Islet precursor cell (in vitro differentiated cells): ENCODE data around the gene HYOU1.
"Not testable (repeated sequence)": the region's sequence is repeated elsewhere in the genome, so short reads cannot be mapped to it uniquely, and the experiment has no call there.

Experiments used
- DNase-seq: peaks from one replicate; pipeline ENCODE4 v3.0.0-alpha.2; 2018

The HYOU1 gene

DNA sequence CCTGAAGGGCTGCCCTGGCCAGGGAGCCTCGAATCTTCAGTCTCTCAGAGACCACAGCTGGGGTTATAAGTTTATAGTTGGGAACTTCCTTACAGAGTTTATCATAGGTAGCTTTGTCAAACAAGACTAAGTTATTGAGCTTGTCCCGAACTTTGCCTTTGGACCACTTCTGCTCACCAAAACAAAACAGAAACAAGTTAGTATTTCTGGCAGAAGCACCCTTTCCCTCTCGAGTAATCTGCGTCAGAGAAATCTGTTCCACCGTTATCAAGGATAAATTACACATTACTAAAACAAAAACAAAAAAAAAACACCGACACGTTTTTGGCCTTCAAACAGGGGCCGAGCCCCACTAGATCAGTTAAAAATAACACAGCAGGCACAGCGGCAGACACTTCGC, 39.6 kb downstream of the HYOU1 start:
- not testable (repeated sequence) for DNase-seq

DNA sequence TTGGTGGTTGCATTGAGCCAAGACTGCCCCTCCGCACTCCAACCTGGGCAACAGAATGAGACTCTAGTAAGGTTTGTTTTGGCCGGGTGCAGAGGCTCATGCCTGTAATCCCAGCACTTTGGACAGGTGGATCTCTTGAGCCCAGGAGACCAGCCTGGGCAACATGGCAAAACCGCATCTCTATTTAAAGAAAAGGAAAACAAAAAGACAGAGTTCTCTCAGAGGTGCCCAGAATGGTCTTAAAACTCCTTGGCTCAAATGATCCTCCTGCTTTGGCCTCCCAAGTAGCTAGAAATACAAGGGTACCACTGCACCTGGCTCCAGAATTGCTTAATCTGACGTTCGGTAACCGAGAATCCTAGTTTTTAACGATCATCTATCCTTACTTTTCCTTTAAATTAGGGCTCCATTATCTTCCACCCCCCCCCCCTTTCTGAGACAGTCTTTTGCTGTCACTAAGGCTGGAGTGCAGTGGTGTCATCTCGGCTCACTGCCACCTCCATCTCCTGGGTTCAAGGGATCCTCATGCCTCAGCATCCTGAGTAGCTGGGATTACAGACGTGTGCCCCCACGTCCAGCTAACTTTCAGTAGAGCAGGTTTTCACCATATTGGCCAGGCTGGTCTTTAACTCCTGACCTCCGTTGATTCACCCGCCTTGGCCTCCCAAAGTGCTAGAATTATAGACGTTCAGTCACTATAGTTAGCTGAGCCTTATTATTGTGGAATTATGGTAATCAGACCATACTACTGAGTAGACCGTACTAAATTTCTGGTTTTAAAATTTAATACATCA, 40.6 kb downstream of the HYOU1 start:
- DNase-seq = no peak

DNA sequence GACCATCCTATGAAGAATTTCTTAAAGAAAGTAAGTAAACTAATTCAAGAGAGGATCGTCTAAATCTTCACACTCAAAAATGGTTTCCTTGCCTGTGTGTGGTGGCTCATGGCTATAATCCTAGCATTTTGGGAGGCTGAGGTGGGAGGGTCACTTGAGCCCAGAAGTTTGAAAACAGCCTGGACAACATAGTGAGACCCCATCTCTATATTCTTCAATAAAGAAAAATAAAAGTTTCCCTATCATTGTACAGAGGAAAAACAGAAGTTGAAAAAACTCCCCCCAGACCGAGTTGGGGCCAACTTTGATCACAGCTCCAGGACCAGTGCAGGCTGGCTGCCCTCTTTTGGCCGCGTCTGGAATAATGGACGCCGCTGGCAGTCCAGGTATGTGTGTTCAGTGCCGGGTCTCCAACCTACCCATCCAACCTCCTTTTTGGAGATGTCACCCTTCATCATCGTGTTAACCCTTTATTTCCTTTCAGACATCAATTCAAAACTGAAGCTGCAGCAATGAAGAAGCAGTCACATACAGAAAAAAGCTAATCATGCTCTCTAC, 41.9 kb downstream of the HYOU1 start:
- DNase-seq = no peak

DNA sequence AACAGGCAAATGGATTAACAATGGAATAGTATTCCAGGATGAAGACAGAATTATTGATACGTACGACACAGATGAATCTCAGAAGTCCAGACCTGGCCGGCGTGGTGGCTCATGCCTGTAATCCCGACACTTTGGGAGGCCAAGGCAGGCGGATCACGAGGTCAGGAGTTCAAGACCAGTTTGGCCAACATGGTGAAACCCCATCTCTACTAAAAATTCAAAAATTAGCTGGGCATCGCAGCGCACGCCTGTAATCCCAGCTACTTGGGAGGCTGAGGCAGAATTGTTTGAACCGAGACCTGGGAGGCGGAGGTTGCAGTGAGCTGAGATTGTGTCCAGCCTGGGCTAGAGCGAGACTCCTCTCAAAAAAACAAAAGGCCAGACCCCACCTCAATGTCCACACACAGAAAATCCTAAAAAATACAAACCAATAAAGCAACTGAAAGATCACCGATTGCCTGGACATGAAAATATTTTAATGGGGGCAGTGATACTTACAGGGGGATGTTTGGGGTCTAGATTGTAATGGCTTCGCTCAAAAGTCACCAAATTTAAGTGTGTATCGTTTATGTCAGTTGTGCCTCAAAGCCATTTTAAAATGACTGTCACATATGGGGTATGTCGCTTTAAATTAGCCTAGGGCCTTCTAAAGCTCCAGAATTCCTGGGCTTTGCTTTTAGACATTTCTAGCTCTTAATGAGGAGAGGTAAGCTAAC, 42.6 kb downstream of the HYOU1 start:
- no peak for DNase-seq

DNA sequence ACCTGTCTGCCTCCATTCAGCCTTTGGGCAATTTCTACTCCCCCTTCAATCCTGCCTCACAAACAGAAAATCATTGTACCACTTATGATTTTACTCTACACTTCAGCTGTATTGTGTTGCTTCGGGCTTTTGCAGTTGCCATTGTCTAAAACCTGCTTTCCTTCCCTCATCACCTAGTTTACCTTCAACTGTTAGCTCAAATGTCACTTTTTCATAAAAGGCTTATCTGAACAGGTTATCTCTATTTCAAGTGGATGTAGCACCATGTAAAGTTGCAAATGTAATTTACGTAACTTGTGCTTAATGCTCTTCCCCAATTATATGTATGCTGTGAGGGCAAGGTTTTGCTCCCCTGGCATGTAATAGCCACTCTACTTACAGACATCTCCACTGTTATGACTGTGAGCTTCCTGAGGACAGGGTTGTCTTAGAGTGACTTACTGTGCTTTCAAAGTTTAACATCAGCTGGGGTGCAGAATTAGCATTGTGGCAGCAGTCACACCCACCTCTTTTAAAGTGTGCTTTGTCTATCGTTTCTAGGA, 44.3 kb downstream of the HYOU1 start:
- DNase-seq = no peak

DNA sequence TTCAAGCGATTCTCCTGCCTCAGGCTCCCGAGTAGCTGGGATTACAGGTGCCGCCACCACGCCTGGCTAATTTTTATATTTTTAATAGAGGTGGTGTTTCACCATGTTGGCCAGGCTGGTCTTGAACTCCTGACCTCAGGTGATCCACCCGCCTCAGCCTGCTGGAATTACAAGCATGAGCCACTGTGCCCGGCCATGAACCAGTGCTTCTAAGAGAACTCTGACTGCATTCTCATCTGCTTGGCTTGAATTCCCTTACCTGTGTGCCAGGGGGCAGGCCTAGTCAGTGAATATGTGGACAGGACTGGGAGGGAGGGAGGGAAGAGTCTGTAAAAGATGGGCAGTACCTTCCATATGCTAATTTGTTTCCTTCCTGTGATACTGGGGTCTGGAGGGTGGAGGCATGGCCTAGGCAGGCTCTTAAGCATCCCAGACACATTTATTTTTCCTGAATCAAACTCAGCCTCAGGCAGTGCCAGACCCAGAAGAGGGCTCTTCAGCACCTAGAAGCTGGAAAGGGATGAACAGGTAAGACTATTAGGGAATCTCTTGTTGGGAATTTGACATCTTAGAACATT, 45.4 kb downstream of the HYOU1 start:
- DNase-seq = no peak

DNA sequence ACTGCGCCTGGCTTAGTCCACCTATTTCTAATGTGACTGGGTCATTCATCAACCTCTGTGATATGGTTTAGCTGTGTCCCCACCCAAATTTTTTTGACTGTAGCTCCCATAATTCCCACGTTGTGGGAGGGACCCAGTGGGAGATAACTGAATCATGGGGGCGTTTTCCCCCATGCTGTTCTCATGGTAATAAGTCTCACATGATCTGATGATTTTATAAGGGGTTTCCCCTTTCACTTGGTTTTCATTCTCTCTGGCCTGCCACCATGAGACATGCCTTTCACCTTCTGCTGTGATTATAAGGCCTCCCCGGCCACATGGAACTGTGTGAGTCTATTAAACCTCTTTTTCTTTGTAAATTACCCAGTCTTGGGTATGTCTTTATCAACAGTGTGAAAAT, 50.3 kb downstream of the HYOU1 start:
- DNase-seq = no peak

DNA sequence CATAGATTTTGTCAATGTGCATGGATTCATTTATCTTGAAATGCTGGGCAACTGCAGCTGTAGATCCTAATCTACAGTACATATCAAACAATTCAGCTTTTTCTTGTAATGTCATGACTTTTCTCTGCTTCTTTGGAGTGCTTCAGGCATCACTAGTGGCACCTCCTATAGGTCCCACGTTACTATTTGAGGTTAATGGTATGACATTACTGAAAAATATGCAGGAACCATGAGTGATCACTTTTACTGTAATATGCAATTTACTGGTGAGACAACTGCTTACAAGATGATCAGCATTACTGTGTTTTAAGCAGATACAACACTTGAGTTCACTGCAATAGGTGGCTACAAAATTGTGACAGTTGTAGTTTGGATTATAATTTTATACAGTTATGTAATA, 56.1 kb downstream of the HYOU1 start:
- no peak for DNase-seq

DNA sequence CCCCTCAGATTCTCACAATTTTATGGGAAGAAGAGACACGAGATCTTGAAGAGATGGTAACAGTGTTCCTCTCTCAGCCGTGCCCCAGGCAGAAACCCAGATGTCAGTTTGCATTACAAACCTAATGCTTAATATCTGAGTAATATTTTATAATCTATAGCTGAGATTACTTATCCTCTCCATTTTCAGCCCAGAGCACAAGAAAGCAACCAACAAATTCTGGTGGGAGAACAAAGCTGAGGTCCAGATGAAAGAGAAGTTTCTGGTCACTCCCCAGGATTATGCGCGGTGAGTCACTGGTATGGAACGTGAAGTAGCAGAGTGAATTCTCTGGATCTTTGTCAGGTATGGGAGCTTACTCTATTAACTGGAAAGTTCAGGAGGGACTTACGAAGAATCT, 58.2 kb downstream of the HYOU1 start:
- DNase-seq = peak; percentile 90

DNA sequence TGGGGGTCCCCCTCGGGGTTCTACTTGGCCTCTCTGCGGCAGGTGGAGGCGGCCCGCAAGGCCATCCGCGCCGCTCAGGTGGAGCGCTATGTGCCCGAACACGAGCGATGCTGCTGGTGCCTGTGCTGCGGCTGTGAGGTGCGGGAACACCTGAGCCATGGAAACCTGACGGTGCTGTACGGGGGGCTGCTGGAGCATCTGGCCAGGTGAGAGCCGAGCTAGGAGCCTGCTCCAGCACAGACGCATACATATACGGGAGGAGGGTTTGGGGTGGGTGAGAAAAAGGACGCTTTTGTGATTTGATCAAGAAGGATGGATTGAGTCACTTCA, 58.7 kb downstream of the HYOU1 start:
- DNase-seq = peak; percentile 60

DNA sequence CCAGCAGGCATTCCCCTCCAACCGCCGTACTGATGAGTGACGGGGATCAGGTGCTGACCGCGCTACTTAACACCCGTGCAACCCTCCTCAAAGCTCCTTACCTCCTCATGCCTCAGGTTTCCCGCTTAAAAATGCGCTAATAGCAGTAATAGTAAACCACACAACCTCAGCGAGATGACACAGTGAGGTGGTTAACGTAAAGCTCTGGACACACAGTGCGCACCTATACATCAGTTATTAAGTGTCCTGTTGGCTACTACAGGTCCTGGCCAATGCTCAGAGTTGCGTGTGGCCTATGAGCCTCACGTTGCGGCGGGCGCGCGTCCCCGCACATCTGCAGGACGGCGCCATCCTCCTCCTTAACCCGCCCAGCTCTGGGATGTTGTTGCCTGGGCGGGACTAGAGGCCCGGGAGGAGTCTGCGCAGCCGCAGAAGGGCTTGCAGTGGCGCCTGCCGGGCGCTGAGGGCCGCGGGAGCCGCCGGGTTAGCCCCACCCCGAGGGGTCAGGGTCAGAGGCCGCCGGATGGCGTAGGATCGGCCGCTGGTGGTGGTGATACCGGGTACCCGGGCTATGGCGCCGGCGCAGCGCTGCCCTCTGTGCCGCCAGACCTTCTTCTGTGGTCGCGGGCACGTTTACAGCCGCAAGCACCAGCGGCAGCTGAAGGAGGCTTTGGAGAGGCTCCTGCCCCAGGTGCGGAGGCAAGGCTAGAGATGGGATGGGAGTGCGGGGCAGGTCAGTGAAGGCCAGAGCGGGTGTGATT, 59.2 kb downstream of the HYOU1 start, which contains the start of gene CENATAC:
TSS of gene CENATAC (plus strand) at position 512 of the 761 bp plus-strand sequence. CDS start at position 572, 60 bp downstream.
- peak; percentile 98 for DNase-seq

DNA sequence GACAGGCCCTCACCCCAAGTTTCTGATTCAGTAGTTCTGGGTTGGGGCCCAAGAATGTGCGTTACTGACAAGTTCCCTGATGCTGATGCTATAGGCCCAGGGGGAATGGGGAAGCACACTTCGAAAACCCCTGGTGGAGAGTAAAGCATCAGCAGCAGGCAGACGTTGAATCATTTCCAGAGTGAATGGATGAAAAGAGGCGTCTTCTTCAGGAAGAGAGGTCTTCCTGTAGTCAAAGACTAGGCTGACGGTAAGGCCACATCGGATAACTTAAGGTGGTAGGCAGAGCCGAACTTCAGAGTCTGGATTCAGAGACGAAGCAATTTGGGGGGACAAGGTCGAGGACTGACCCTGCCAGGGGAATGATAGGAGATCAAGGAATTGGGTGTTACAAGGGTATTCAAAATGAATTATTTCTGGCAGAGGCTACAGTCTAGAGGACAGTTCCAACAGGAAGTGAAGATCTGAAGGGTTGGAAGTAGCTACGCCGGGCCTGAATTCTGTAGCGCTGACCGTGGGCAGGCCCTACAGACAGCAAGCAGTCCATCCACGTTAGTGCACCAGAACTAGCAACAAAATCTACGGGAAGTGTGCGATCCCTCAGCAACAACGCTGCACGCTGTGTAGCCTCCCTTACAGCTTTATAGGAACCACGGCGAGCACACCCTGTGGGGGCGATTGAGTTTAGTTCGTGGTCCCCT, 59.9 kb downstream of the HYOU1 start:
- no peak for DNase-seq
